ENCODE measurements around the gene PTPRQ. TPM values are rescaled to one million over a fixed set of nuclear protein-coding genes. Genes with fewer than 3 reads are reported as not detected.

The PTPRQ gene
- polyA plus RNA-seq, 1 donor (not counting 4 experiments of a cell fraction or from before 2014, with no cell fraction given): 0.01 TPM

GRCh38 chr12:80698847-80699542 lies 255.0 kb downstream of the PTPRQ start:
- Histone ChIP-seq H3K9me3 (ENCODE audit: control insufficient read depth, low read depth, low read length) (no peaks in the 10 kb centered on the region), H3K79me2 (ENCODE audit: control insufficient read depth, insufficient read depth, low read length) (no peaks in the 10 kb centered on the region), H3K27me3 (ENCODE audit: control insufficient read depth, extremely low read depth, insufficient read depth, low read length) (no peaks in the 10 kb centered on the region), H2AFZ (ENCODE audit: control insufficient read depth, low read length) (no peak overlapping the region), H3K9ac (ENCODE audit: control insufficient read depth, extremely low read depth, insufficient read depth, low read length) (no peak overlapping the region), H3K4me3 (ENCODE audit: control insufficient read depth in 2 of 3, extremely low read depth in 1 of 3, insufficient read depth in 2 of 3, low read depth in 1 of 3, low read length in 3 of 3) (no peak overlapping the region), H3K4me2 (ENCODE audit: control insufficient read depth, extremely low read depth, insufficient read depth, low read depth, low read length) (no peak overlapping the region), H4K20me1 (ENCODE audit: control insufficient read depth, extremely low read depth, insufficient read depth, low read length) (no peaks in the 10 kb centered on the region), H3K36me3 (ENCODE audit: control insufficient read depth in 2 of 2, extremely low read depth in 1 of 2, insufficient read depth in 2 of 2, low read length in 2 of 2) (no peaks in the 10 kb centered on the region), H3K9me1 (ENCODE audit: control insufficient read depth, extremely low read depth, insufficient read depth, low read length) (no peaks in the 10 kb centered on the region), H3K27ac (ENCODE audit: control insufficient read depth, insufficient read depth, low read length) (no peak overlapping the region), H3K4me1 (ENCODE audit: control insufficient read depth, extremely low read depth, insufficient read depth, low read length) (peaks cover 9% of the 10 kb centered on the region)
- TF ChIP-seq CTCF (optimal IDR thresholded peaks at IDR 0.05 in 1 of 3, IDR thresholded peaks at IDR 0.05 in 1 of 3, conservative IDR thresholded peaks at IDR 0.05 in 1 of 3; ENCODE audit: extremely low read depth in 1 of 3, insufficient read depth in 2 of 3, low read length in 3 of 3) (no peak), EZH2 (IDR thresholded peaks at IDR 0.05; ENCODE audit: low read length) (no peak)
- no peak for FAIRE-seq
- dilution Hi-C loops (cut with MboI; ENCODE audit: extremely low pct_ligation_motif_present, low sequenced_read_pairs): no loop called here
- no peak for DNase-seq (ENCODE audit: low read depth, low spot score)

GRCh38 chr12:80700327-80700726 lies 256.3 kb downstream of the PTPRQ start:
- peaks cover 9% of the 10 kb centered on the region for H3K4me1 ChIP-seq (ENCODE audit: control insufficient read depth, extremely low read depth, insufficient read depth, low read length)
- TF ChIP-seq CTCF (optimal IDR thresholded peaks at IDR 0.05 in 1 of 3, IDR thresholded peaks at IDR 0.05 in 1 of 3, conservative IDR thresholded peaks at IDR 0.05 in 1 of 3; ENCODE audit: extremely low read depth in 1 of 3, insufficient read depth in 2 of 3, low read length in 3 of 3) (no peak), EZH2 (IDR thresholded peaks at IDR 0.05; ENCODE audit: low read length) (no peak)

More at GRCh38 chr12:80700327-80700726, 256.3 kb downstream of the PTPRQ start:
- Histone ChIP-seq H3K4me3 (ENCODE audit: control insufficient read depth in 2 of 3, extremely low read depth in 1 of 3, insufficient read depth in 2 of 3, low read depth in 1 of 3, low read length in 3 of 3) (no peak overlapping the region), H4K20me1 (ENCODE audit: control insufficient read depth, extremely low read depth, insufficient read depth, low read length) (no peaks in the 10 kb centered on the region), H3K36me3 (ENCODE audit: control insufficient read depth in 2 of 2, extremely low read depth in 1 of 2, insufficient read depth in 2 of 2, low read length in 2 of 2) (no peaks in the 10 kb centered on the region), H3K27ac (ENCODE audit: control insufficient read depth, insufficient read depth, low read length) (no peak overlapping the region), H3K9me3 (ENCODE audit: control insufficient read depth, low read depth, low read length) (no peaks in the 10 kb centered on the region), H3K27me3 (ENCODE audit: control insufficient read depth, extremely low read depth, insufficient read depth, low read length) (no peaks in the 10 kb centered on the region), H3K9ac (ENCODE audit: control insufficient read depth, extremely low read depth, insufficient read depth, low read length) (no peak overlapping the region), H2AFZ (ENCODE audit: control insufficient read depth, low read length) (no peak overlapping the region), H3K79me2 (ENCODE audit: control insufficient read depth, insufficient read depth, low read length) (no peaks in the 10 kb centered on the region), H3K4me2 (ENCODE audit: control insufficient read depth, extremely low read depth, insufficient read depth, low read depth, low read length) (no peak overlapping the region), H3K9me1 (ENCODE audit: control insufficient read depth, extremely low read depth, insufficient read depth, low read length) (no peaks in the 10 kb centered on the region)
- dilution Hi-C loops (cut with MboI; ENCODE audit: extremely low pct_ligation_motif_present, low sequenced_read_pairs): no loop called here
- DNase-seq (ENCODE audit: low read depth, low spot score) (no peak), FAIRE-seq (no peak)

Measured in keratinocyte (primary cell).